Brain pericyte (primary cell): ENCODE results near the gene CD46.

Experiments
- DNase-seq: peaks from one replicate; pipeline ENCODE4 v3.0.0-alpha.2; 2012; ENCODE audit warnings: low read depth, low spot score

The CD46 gene

DNA sequence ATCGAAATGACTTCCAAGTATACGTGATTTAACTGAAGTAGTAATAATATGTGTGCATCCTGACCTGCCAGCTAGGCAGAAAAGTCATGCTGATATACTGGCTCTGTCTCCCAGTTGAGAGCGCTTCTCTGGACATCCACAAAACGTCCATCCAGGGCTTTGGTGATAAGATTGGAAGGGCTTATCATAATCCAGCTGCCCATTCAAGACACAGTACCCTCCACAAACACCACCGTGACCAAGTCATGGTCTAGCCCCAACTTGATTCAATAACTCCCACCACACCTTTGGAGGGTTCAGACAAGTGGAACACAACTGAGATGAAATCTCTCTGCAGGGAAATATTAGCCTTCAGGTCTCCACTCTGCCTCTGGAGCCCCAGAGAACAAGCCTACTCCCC, 76.2 kb downstream of the CD46 start:
- DNase-seq = no peak

GRCh38 chr1:207828485-207829158, 76.8 kb downstream of the CD46 start:
- peak; percentile 83 for DNase-seq

DNA sequence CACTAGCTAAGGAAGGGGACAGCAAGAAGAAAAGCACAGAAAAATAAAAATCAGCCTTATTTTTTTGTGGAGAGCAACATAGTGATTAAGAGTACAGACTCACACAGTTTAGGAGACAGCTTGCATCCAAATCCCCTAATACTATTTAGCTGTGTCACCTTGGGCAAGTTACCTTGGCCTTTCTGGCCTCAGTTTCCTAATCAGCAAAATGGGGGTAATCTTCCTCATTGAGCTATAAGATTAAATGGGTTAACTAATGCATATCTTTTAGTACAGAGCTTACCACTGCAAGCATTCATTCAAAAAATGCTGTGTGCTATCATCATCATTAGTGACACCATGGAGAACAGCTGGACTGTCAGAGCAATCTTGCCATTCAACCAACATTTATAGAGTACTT, 77.7 kb downstream of the CD46 start:
- no peak for DNase-seq

GRCh38 chr1:207830788-207831187, 78.9 kb downstream of the CD46 start:
- DNase-seq = no peak

DNA sequence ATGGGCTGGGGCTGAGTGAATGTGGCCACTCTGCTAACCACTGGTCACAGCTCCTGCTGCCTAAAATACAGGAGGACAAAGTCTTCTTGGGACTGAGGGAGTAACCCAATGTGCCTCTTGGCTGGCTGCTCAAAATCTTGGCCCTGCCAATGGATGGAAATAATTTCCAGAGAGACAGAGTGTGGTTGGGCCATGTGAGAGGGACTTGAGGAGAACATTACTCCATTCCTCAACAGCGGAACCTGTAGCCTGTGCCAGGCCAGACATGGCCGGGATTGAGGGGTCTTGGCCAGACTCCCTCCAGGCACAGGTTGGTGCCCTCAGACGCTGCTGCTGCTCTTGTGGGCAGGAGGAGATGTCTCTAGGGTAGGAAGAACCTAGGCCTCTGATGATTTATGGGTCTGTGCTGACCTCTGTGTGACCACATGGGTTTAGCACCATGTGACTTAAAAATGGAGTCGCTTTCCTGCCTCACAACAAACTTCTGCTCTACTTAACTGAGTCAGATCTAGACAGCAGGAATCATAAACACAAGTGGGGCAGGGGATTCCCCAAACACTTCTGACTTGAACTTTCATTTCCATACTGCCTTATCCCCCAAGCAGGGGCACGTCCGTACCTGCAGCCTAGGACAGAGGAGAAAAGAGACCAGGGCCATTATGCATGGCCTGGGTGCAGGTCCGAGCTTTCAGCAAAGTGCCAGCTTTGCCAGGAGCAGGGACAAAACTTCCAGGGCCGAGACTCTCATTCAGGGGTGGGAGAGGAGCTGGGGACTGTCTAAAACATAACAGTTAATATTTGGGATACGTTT, 79.9 kb downstream of the CD46 start:
- no peak for DNase-seq

DNA sequence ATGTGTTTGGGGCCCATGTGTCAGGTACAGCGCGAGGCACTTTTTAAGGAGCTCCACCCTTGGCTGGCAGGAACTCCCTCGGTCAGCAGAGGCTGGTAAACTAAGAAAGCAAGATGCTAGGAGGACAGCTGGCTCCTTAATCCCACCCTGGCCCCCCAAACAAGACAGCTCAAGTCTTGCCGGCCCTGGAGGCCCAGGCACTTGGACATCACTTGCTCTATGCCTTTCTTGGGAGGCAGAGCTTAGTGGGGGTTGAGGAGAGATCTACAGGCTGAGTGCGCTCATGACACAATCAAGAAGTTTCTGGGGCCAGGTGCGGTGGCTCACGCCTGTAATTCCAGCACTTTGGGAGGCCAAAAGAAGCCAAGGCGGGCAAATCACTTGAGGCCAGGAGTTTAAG, 80.9 kb downstream of the CD46 start:
- DNase-seq = no peak

DNA sequence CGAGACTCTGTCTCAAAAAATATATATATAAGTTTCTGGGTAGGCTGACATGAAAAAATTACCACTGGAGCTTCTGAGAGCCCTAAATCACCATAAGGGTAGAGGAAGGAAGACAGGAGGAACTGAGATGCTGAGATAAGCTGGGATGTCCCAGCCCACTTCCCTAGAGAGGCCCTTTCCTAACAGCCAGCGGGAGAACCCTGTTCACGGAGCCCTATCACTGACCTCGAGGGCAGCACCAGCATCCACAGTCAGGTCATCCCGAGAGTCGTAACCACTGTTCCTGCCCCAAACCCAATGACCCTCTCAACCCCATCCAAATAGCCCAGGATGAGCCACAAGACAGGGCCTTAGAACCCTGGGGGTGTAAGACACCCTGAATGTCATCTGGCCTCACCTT, 81.5 kb downstream of the CD46 start:
- no peak for DNase-seq

GRCh38 chr1:207833956-207834660, 82.3 kb downstream of the CD46 start:
- no peak for DNase-seq

GRCh38 chr1:207835958-207836357, 84.1 kb downstream of the CD46 start:
- DNase-seq = no peak

GRCh38 chr1:207836591-207837347, 84.9 kb downstream of the CD46 start:
- no peak for DNase-seq

GRCh38 chr1:207837673-207838072, 85.8 kb downstream of the CD46 start:
- DNase-seq = no peak

GRCh38 chr1:207838156-207839082, 86.6 kb downstream of the CD46 start:
- DNase-seq = no peak

GRCh38 chr1:207839083-207839413, 87.2 kb downstream of the CD46 start:
- no peak for DNase-seq

DNA sequence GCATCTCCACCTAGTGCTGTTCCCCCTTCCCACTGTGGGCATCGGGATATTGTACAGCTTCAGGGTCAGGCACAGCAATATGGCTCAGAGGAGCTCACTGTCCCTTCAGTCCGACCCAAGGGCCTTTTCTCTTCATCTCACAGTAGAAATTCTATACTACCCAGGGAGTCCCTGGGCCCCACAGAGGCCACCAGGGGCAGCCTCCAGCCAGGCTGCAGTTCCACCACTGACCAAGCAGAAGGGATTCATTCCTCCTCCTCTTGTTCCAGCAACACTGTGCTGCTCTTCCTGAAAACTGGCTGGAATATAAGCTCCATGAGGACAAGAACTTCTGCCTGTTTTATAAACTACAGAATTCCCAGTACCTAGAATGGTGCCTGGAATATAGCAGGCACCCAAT, 88.5 kb downstream of the CD46 start:
- no peak for DNase-seq

DNA sequence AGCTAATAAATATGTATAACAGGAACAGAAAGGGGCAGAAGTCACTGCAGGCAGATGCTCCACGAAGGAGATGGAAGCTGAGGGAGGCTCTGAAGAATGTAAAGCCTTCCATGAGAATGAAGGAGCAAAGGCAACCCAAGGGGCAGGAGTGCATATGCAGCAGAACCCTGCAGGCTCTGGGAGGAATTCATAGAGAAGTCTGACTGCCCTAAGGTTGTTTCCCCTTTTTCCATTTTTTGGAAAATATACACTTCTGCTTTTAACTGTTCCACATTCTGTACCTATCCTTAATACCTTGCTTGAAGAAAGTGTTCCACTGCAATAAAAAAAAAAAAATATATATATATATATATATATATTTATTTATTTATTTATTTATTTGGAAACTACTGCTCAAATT, 89.4 kb downstream of the CD46 start:
- no peak for DNase-seq

GRCh38 chr1:207841901-207842300, 90.0 kb downstream of the CD46 start:
- no peak for DNase-seq

DNA sequence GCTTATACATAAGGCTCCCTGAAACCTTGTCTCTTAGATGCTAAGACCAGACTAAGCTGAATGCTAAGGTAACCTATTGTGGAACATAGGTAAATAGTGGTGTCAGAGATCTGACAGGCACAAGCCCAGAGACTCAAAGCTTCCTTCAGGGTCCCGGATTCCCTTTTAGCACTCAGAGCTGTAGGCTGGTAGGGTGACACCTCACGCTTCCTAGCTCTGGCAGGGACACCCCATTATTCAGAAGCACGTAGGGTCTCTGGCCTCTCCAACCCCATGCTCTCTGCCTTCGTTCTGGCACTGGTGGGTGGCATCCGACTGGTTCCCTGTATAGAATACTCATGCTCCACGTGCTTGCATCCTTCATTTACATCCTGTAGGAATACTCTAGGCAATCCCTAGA, 90.7 kb downstream of the CD46 start:
- DNase-seq = no peak

- DNase-seq = no peak
Measured at GRCh38 chr1:207844371-207844770, 92.5 kb downstream of the CD46 start.
